ENCODE results near the gene LRRTM4. TPM values are rescaled to one million over a fixed set of nuclear protein-coding genes. Genes with fewer than 3 reads are reported as not detected.

Gene LRRTM4
- polyA plus RNA-seq, 1 donor from 2014 or later, result 37.1 TPM

GRCh38 chr2:76849086-76849485 lies 673.1 kb downstream of the LRRTM4 start:
- Histone ChIP-seq H3K27ac (ENCODE audit: low read length) (no peak overlapping the region), H3F3A (ENCODE audit: insufficient read depth, low read length, poor library complexity, severe bottlenecking) (no peaks in the 10 kb centered on the region), H3K9me3 (ENCODE audit: low read length) (no peaks in the 10 kb centered on the region), H3K27me3 (ENCODE audit: insufficient read depth, low read depth, low read length) (no peaks in the 10 kb centered on the region), H3K36me3 (ENCODE audit: insufficient read depth, low read length) (no peaks in the 10 kb centered on the region), H4K20me1 (ENCODE audit: insufficient read depth) (no peaks in the 10 kb centered on the region), H3K4me3 (ENCODE audit: low read length) (no peak overlapping the region), H3K9me2 (ENCODE audit: insufficient read depth, low read length) (no peaks in the 10 kb centered on the region), H3K4me2 (ENCODE audit: low read length) (no peak overlapping the region), H3K79me2 (replicated peaks; ENCODE audit: insufficient read depth, low read length) (no peaks in the 10 kb centered on the region), H2AFZ (ENCODE audit: low read depth, low read length) (no peak overlapping the region), H3K9ac (ENCODE audit: low read length) (no peak overlapping the region)
- TF ChIP-seq SMC3 (conservative IDR thresholded peaks at IDR 0.05; ENCODE audit: poor library complexity), result no peak
- no peak for TF ChIP-seq POLR2AphosphoS5 (IDR thresholded peaks at IDR 0.05)
- TF ChIP-seq MXI1 (conservative IDR thresholded peaks at IDR 0.05; ENCODE audit: poor library complexity, severe bottlenecking), result no peak
- TF ChIP-seq EZH2 (IDR thresholded peaks at IDR 0.05; ENCODE audit: borderline replicate concordance, insufficient read depth, low read length, poor library complexity, severe bottlenecking), result no peak
- no peak for TF ChIP-seq REST (IDR thresholded peaks at IDR 0.05; ENCODE audit: borderline replicate concordance)

- H3K4me3 ChIP-seq (ENCODE audit: low read length), result no peak overlapping the region
- H3K79me2 ChIP-seq (replicated peaks; ENCODE audit: insufficient read depth, low read length), result no peaks in the 10 kb centered on the region
- H3F3A ChIP-seq (ENCODE audit: insufficient read depth, low read length, poor library complexity, severe bottlenecking), result peaks cover 7% of the 10 kb centered on the region
- H3K9me2 ChIP-seq (ENCODE audit: insufficient read depth, low read length), result no peaks in the 10 kb centered on the region
- H2AFZ ChIP-seq (ENCODE audit: low read depth, low read length), result no peak overlapping the region
- H3K9me3 ChIP-seq (ENCODE audit: low read length), result no peaks in the 10 kb centered on the region
- peak overlapping the region; percentile 48 for H3K27ac ChIP-seq (ENCODE audit: low read length)
- no peak overlapping the region for H3K9ac ChIP-seq (ENCODE audit: low read length)
- H3K4me2 ChIP-seq (ENCODE audit: low read length), result no peak overlapping the region
- TF ChIP-seq SMC3 (conservative IDR thresholded peaks at IDR 0.05; ENCODE audit: poor library complexity) (no peak), MXI1 (conservative IDR thresholded peaks at IDR 0.05; ENCODE audit: poor library complexity, severe bottlenecking) (no peak), POLR2AphosphoS5 (IDR thresholded peaks at IDR 0.05) (no peak), EP300 (conservative IDR thresholded peaks at IDR 0.05; ENCODE audit: poor library complexity, severe bottlenecking) (no peak), CTCF (IDR thresholded peaks at IDR 0.05; ENCODE audit: poor library complexity, severe bottlenecking) (no peak)
- no peaks in the 10 kb centered on the region for H3K27me3 ChIP-seq (ENCODE audit: insufficient read depth, low read depth, low read length)
- no peaks in the 10 kb centered on the region for H3K36me3 ChIP-seq (ENCODE audit: insufficient read depth, low read length)
- H4K20me1 ChIP-seq (ENCODE audit: insufficient read depth), result no peaks in the 10 kb centered on the region
Measured at GRCh38 chr2:76839826-76840225, 682.4 kb downstream of the LRRTM4 start.
